ENCODE measurements around the gene MCOLN2. TPM values are rescaled to one million over a fixed set of nuclear protein-coding genes. Genes with fewer than 3 reads are reported as not detected.

Gene MCOLN2
- not detected in 2 replicates for polyA plus RNA-seq (2012; rRNA removed)
- polyA plus RNA-seq (2012; cell fraction: cytosol; rRNA removed): 0.01 TPM in 1 of 2 replicates, not detected in the other
- 0.05 and 0.10 TPM in 2 replicates for polyA plus RNA-seq (2012; cell fraction: nucleus; rRNA removed)

DNA sequence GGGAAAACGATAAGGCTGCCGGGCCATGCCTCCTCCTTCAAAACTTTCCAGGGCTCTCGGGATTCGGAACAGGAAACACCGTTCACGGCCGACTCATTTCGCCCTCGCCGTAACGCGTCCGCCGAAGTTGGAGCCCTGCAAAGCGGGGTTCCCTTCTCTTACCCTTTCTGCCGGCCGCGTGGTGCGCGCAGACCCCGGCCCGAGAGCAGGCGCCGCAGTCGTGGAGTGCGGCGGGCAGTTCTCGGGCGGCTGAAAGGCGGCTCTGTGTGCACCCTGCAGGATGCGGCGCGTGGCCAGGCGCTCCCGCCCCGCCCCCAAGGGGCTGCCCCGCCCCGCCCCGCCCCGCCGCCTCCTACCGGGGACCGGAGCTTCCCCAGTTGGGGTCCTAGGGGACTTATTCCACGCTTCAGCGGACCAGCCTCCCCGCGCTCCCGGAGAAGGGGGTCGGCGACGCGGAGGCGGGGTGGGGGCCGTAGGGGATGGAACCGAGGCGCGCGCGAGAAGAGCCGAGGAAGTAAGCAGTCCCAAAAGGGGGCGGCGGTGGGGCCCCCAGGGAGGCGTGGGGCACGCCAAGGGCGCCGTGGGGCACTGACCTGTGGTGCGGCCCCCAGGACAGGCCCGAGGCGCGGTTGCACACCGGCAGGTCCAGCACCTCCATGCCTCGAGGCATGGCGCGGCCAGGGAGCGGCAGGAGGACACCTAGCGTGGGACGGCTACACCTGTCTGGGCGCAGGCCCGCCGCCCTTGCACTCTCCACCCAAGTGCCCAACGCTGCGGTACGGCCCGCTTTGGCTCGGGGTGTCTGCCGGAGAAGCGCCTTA, at the start of gene MCOLN2:
MCOLN2 (minus strand) TSS at position 268 of the 821 bp plus-strand sequence; CDS start at position 27, 241 bp downstream.
- Histone ChIP-seq H3K9me2 (no peaks in the 10 kb centered on the region), H3K9ac (no peak within 1 kb of the TSS), H3K27me3 (ENCODE audit: insufficient read depth) (peaks cover 45% of the 10 kb centered on the region), H3K9me3 (no peaks in the 10 kb centered on the region), H3K4me3 (ENCODE audit: low read depth in 2 of 2, low read length in 1 of 2) (peak within 1 kb of the TSS; percentile 41 to 59; a peak in 3 of 4 replicates), H2AFZ (ENCODE audit: low read depth) (peak within 1 kb of the TSS; percentile 79), H3F3A (replicated peaks; ENCODE audit: insufficient read depth) (no peaks in the 10 kb centered on the region), H4K20me1 (ENCODE audit: insufficient read depth) (no peaks in the 10 kb centered on the region), H3K79me2 (ENCODE audit: insufficient read depth) (no peaks in the 10 kb centered on the region), H3K27ac (ENCODE audit: low read depth in 2 of 2, low read length in 1 of 2) (no peak within 1 kb of the TSS), H3K4me2 (peak within 1 kb of the TSS; percentile 78), H3K4me1 (ENCODE audit: control insufficient read depth in 1 of 2, insufficient read depth in 2 of 2, low read depth in 1 of 2, low read length in 1 of 2) (peaks cover 0 to 13% of the 10 kb centered on the region in 2 experiments; a peak in 1 of 4 replicates), H3K36me3 (replicated peaks in 1 of 2; ENCODE audit: control insufficient read depth in 1 of 2, insufficient read depth in 2 of 2, low read length in 1 of 2) (no peaks in the 10 kb centered on the region)
- peak; percentile 86 for DNase-seq
- CTCF ChIA-PET: interaction anchor here (1.6 kb wide), 1 partner anchor 52 kb away, joined by 7 read pairs; no protein-coding TSS in a partner anchor
- TF ChIP-seq NFIC (IDR thresholded peaks at IDR 0.05; ENCODE audit: borderline replicate concordance) (no peak), FOXM1 (IDR thresholded peaks at IDR 0.05; ENCODE audit: low read depth) (no peak), ELF1 (IDR thresholded peaks at IDR 0.05) (no peak), NRF1 (IDR thresholded peaks at IDR 0.05; ENCODE audit: low read depth, low read length) (no peak), TEAD4 (IDR thresholded peaks at IDR 0.05; ENCODE audit: borderline replicate concordance, insufficient read depth) (no peak), FOXJ3 (CRISPR knock-in tag; IDR thresholded peaks at IDR 0.05) (no peak), TCF12 (IDR thresholded peaks at IDR 0.05) (no peak), EZH2phosphoT487 (IDR thresholded peaks at IDR 0.05; ENCODE audit: borderline replicate concordance, low read depth) (no peak), FOSL2 (IDR thresholded peaks at IDR 0.05; ENCODE audit: borderline replicate concordance, low read depth) (no peak), RCOR1 (IDR thresholded peaks at IDR 0.05; ENCODE audit: low read length) (no peak), SMC3 (IDR thresholded peaks at IDR 0.05; ENCODE audit: low read depth, low read length) (no peak), RXRA (IDR thresholded peaks at IDR 0.05; ENCODE audit: borderline replicate concordance, low read depth) (no peak), MXI1 (IDR thresholded peaks at IDR 0.05; ENCODE audit: low read depth, low read length) (no peak)
- TF ChIP-seq, protein P1, sequence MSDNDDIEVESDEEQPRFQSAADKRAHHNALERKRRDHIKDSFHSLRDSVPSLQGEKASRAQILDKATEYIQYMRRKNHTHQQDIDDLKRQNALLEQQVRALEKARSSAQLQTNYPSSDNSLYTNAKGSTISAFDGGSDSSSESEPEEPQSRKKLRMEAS (IDR thresholded peaks at IDR 0.05; ENCODE audit: low read depth): no peak
- TF ChIP-seq, protein P2, sequence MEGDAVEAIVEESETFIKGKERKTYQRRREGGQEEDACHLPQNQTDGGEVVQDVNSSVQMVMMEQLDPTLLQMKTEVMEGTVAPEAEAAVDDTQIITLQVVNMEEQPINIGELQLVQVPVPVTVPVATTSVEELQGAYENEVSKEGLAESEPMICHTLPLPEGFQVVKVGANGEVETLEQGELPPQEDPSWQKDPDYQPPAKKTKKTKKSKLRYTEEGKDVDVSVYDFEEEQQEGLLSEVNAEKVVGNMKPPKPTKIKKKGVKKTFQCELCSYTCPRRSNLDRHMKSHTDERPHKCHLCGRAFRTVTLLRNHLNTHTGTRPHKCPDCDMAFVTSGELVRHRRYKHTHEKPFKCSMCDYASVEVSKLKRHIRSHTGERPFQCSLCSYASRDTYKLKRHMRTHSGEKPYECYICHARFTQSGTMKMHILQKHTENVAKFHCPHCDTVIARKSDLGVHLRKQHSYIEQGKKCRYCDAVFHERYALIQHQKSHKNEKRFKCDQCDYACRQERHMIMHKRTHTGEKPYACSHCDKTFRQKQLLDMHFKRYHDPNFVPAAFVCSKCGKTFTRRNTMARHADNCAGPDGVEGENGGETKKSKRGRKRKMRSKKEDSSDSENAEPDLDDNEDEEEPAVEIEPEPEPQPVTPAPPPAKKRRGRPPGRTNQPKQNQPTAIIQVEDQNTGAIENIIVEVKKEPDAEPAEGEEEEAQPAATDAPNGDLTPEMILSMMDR (IDR thresholded peaks at IDR 0.05): no peak
- TF ChIP-seq, protein P3, sequence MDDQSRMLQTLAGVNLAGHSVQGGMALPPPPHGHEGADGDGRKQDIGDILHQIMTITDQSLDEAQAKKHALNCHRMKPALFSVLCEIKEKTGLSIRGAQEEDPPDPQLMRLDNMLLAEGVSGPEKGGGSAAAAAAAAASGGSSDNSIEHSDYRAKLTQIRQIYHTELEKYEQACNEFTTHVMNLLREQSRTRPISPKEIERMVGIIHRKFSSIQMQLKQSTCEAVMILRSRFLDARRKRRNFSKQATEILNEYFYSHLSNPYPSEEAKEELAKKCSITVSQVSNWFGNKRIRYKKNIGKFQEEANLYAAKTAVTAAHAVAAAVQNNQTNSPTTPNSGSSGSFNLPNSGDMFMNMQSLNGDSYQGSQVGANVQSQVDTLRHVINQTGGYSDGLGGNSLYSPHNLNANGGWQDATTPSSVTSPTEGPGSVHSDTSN (IDR thresholded peaks at IDR 0.05): no peak
- TF ChIP-seq, protein P4, sequence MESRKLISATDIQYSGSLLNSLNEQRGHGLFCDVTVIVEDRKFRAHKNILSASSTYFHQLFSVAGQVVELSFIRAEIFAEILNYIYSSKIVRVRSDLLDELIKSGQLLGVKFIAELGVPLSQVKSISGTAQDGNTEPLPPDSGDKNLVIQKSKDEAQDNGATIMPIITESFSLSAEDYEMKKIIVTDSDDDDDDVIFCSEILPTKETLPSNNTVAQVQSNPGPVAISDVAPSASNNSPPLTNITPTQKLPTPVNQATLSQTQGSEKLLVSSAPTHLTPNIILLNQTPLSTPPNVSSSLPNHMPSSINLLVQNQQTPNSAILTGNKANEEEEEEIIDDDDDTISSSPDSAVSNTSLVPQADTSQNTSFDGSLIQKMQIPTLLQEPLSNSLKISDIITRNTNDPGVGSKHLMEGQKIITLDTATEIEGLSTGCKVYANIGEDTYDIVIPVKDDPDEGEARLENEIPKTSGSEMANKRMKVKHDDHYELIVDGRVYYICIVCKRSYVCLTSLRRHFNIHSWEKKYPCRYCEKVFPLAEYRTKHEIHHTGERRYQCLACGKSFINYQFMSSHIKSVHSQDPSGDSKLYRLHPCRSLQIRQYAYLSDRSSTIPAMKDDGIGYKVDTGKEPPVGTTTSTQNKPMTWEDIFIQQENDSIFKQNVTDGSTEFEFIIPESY (IDR thresholded peaks at IDR 0.05; ENCODE audit: borderline replicate concordance, low read depth): no peak
- WGBS (ENCODE audit: low lambda C conversion rate): 1% methylated on average over 27 of the region's 87 CpGs
- POLR2A ChIA-PET: no interaction called here
